Pons (tissue), 1 donor: ENCODE results near the gene LYRM2.
"Not testable (repeated sequence)": the region's sequence is repeated elsewhere in the genome, so short reads cannot be mapped to it uniquely, and the experiment has no call there.

ENCODE experiments used
- DNase-seq: peaks from one replicate; pipeline ENCODE4 v3.0.0-alpha.2; 2016; ENCODE audit warnings: low spot score

LYRM2 gene

GRCh38 chr6:89644864-89645263, 6.3 kb upstream of the LYRM2 start:
- DNase-seq = no peak

GRCh38 chr6:89643406-89643805, 4.9 kb upstream of the LYRM2 start:
- DNase-seq = peak; percentile 14

GRCh38 chr6:89642956-89643355, 4.4 kb upstream of the LYRM2 start:
- DNase-seq = peak; percentile 8

GRCh38 chr6:89641581-89641980, 3.0 kb upstream of the LYRM2 start:
- not testable (repeated sequence) for DNase-seq

GRCh38 chr6:89640804-89641203, 2.3 kb upstream of the LYRM2 start:
- no peak for DNase-seq

GRCh38 chr6:89637960-89638319, 607 bp downstream of the LYRM2 start:
- DNase-seq = no peak

GRCh38 chr6:89636412-89636811, 2.1 kb downstream of the LYRM2 start:
- not testable (repeated sequence) for DNase-seq

- no peak for DNase-seq
These were observed 8.1 kb downstream of the LYRM2 start for GRCh38 chr6:89630488-89630887.

- DNase-seq = no peak
These were observed 14.8 kb downstream of the LYRM2 start for GRCh38 chr6:89623749-89624148.

- no peak for DNase-seq
These were observed 19.0 kb downstream of the LYRM2 start for GRCh38 chr6:89619567-89619966.

- DNase-seq = no peak
These were observed 20.5 kb downstream of the LYRM2 start for GRCh38 chr6:89618026-89618425.

GRCh38 chr6:89616531-89616930, 22.0 kb downstream of the LYRM2 start:
- DNase-seq = no peak

GRCh38 chr6:89615882-89616281, 22.7 kb downstream of the LYRM2 start:
- DNase-seq = no peak

GRCh38 chr6:89613790-89614189, 24.8 kb downstream of the LYRM2 start:
- DNase-seq = no peak

GRCh38 chr6:89612121-89612520, 26.4 kb downstream of the LYRM2 start:
- DNase-seq = no peak

GRCh38 chr6:89611666-89612065, 26.9 kb downstream of the LYRM2 start:
- no peak for DNase-seq

- peak; percentile 14 for DNase-seq
These were observed 28.4 kb downstream of the LYRM2 start for GRCh38 chr6:89610149-89610642.

GRCh38 chr6:89605861-89606260, 32.7 kb downstream of the LYRM2 start:
- no peak for DNase-seq

GRCh38 chr6:89604653-89605052, 33.9 kb downstream of the LYRM2 start:
- no peak for DNase-seq

- DNase-seq = no peak
These were observed 36.4 kb downstream of the LYRM2 start for GRCh38 chr6:89602166-89602565.

GRCh38 chr6:89599727-89600126, 38.8 kb downstream of the LYRM2 start:
- no peak for DNase-seq

- peak; percentile 19 for DNase-seq
These were observed 40.6 kb downstream of the LYRM2 start for GRCh38 chr6:89597988-89598387.

GRCh38 chr6:89597372-89597771, 41.2 kb downstream of the LYRM2 start:
- no peak for DNase-seq

GRCh38 chr6:89596484-89596883, 42.1 kb downstream of the LYRM2 start:
- DNase-seq = no peak

GRCh38 chr6:89596056-89596455, 42.5 kb downstream of the LYRM2 start:
- DNase-seq = no peak
